Measurements from ENCODE around the gene SH3TC1. TPM values are rescaled to one million over a fixed set of nuclear protein-coding genes. Genes with fewer than 3 reads are reported as not detected.

SH3TC1 gene
- total RNA-seq, 1 donor from 2014 or later, result 1.2 TPM

- Histone ChIP-seq H3K27ac (ENCODE audit: low read depth, low read length) (no peak overlapping the region), H3K4me1 (ENCODE audit: insufficient read depth, low read length) (peaks cover 18% of the 10 kb centered on the region), H3K79me2 (ENCODE audit: insufficient read depth, low read length) (no peaks in the 10 kb centered on the region), H3K4me3 (ENCODE audit: insufficient read depth, low read depth, low read length) (no peak overlapping the region), H3K9ac (ENCODE audit: low read length) (no peak overlapping the region), H3K36me3 (ENCODE audit: insufficient read depth, low read length) (no peaks in the 10 kb centered on the region), H3K4me2 (ENCODE audit: low read length) (no peak overlapping the region), H3K9me3 (ENCODE audit: insufficient read depth, low read depth, low read length) (no peaks in the 10 kb centered on the region), H4K20me1 (ENCODE audit: insufficient read depth, low read length) (no peaks in the 10 kb centered on the region), H2AFZ (ENCODE audit: low read depth, low read length) (no peak overlapping the region), H3K27me3 (ENCODE audit: insufficient read depth, low read length) (peaks cover 16% of the 10 kb centered on the region)
- no peaks in the 10 kb centered on the region for H3K36me3 Mint-ChIP-seq (ENCODE audit: low read depth, unreplicated experiment)
- peaks cover 7% of the 10 kb centered on the region for H3K4me1 Mint-ChIP-seq (ENCODE audit: low read depth, unreplicated experiment)
- no peak overlapping the region for H3K27ac Mint-ChIP-seq (ENCODE audit: unreplicated experiment)
- FAIRE-seq (no peak), DNase-seq (ENCODE audit: low read depth) (no peak)
- TF ChIP-seq EZH2 (IDR thresholded peaks at IDR 0.05; ENCODE audit: insufficient read depth, low read length) (no peak), CTCF (IDR thresholded peaks at IDR 0.05; ENCODE audit: insufficient read depth, low read depth, low read length) (no peak)
- H3K4me3 Mint-ChIP-seq (ENCODE audit: unreplicated experiment), result no peak overlapping the region
- H3K9me3 Mint-ChIP-seq (ENCODE audit: unreplicated experiment), result no peaks in the 10 kb centered on the region
- peaks cover 33% of the 10 kb centered on the region for H3K27me3 Mint-ChIP-seq (ENCODE audit: low read depth, unreplicated experiment)
Observed at GRCh38 chr4:8266088-8266487, 67.0 kb downstream of the SH3TC1 start.

- peaks cover 7% of the 10 kb centered on the region for H3K4me1 Mint-ChIP-seq (ENCODE audit: low read depth, unreplicated experiment)
- DNase-seq (ENCODE audit: low read depth) (no peak), FAIRE-seq (no peak)
- no peak overlapping the region for H2AFZ ChIP-seq (ENCODE audit: low read depth, low read length)
- peaks cover 14% of the 10 kb centered on the region for H3K4me1 ChIP-seq (ENCODE audit: insufficient read depth, low read length)
- no peak overlapping the region for H3K27ac Mint-ChIP-seq (ENCODE audit: unreplicated experiment)
- H3K4me2 ChIP-seq (ENCODE audit: low read length), result no peak overlapping the region
- H3K36me3 Mint-ChIP-seq (ENCODE audit: low read depth, unreplicated experiment), result peaks cover 4% of the 10 kb centered on the region
- H3K4me3 Mint-ChIP-seq (ENCODE audit: unreplicated experiment), result peak overlapping the region; percentile 30
- H3K9me3 Mint-ChIP-seq (ENCODE audit: unreplicated experiment), result no peaks in the 10 kb centered on the region
- H3K9me3 ChIP-seq (ENCODE audit: insufficient read depth, low read depth, low read length), result no peaks in the 10 kb centered on the region
- no peak for TF ChIP-seq CTCF (IDR thresholded peaks at IDR 0.05; ENCODE audit: insufficient read depth, low read depth, low read length)
- TF ChIP-seq EZH2 (IDR thresholded peaks at IDR 0.05; ENCODE audit: insufficient read depth, low read length), result no peak
- peaks cover 21% of the 10 kb centered on the region for H3K27me3 ChIP-seq (ENCODE audit: insufficient read depth, low read length)
- H3K36me3 ChIP-seq (ENCODE audit: insufficient read depth, low read length), result no peaks in the 10 kb centered on the region
- H3K27ac ChIP-seq (ENCODE audit: low read depth, low read length), result no peak overlapping the region
- H3K79me2 ChIP-seq (ENCODE audit: insufficient read depth, low read length), result no peaks in the 10 kb centered on the region
- H3K4me3 ChIP-seq (ENCODE audit: insufficient read depth, low read depth, low read length), result no peak overlapping the region
- no peak overlapping the region for H3K9ac ChIP-seq (ENCODE audit: low read length)
- peaks cover 37% of the 10 kb centered on the region for H3K27me3 Mint-ChIP-seq (ENCODE audit: low read depth, unreplicated experiment)
- no peaks in the 10 kb centered on the region for H4K20me1 ChIP-seq (ENCODE audit: insufficient read depth, low read length)
Observed at GRCh38 chr4:8266508-8266907, 67.4 kb downstream of the SH3TC1 start.

- Histone ChIP-seq H3K9me3 (ENCODE audit: insufficient read depth, low read depth, low read length) (no peaks in the 10 kb centered on the region), H3K27ac (ENCODE audit: low read depth, low read length) (no peak overlapping the region), H3K9ac (ENCODE audit: low read length) (no peak overlapping the region), H3K36me3 (ENCODE audit: insufficient read depth, low read length) (no peaks in the 10 kb centered on the region), H3K27me3 (ENCODE audit: insufficient read depth, low read length) (peaks cover 22% of the 10 kb centered on the region), H3K4me2 (ENCODE audit: low read length) (no peak overlapping the region), H3K4me1 (ENCODE audit: insufficient read depth, low read length) (peaks cover 10% of the 10 kb centered on the region), H3K79me2 (ENCODE audit: insufficient read depth, low read length) (no peaks in the 10 kb centered on the region), H3K4me3 (ENCODE audit: insufficient read depth, low read depth, low read length) (no peak overlapping the region), H2AFZ (ENCODE audit: low read depth, low read length) (no peak overlapping the region), H4K20me1 (ENCODE audit: insufficient read depth, low read length) (no peaks in the 10 kb centered on the region)
- FAIRE-seq (no peak), DNase-seq (ENCODE audit: low read depth) (no peak)
- peaks cover 8% of the 10 kb centered on the region for H3K4me1 Mint-ChIP-seq (ENCODE audit: low read depth, unreplicated experiment)
- no peak overlapping the region for H3K27ac Mint-ChIP-seq (ENCODE audit: unreplicated experiment)
- peak; percentile 35 for TF ChIP-seq CTCF (IDR thresholded peaks at IDR 0.05; ENCODE audit: insufficient read depth, low read depth, low read length)
- no peak for TF ChIP-seq EZH2 (IDR thresholded peaks at IDR 0.05; ENCODE audit: insufficient read depth, low read length)
- H3K27me3 Mint-ChIP-seq (ENCODE audit: low read depth, unreplicated experiment), result peaks cover 40% of the 10 kb centered on the region
- no peaks in the 10 kb centered on the region for H3K9me3 Mint-ChIP-seq (ENCODE audit: unreplicated experiment)
- H3K36me3 Mint-ChIP-seq (ENCODE audit: low read depth, unreplicated experiment), result peaks cover 4% of the 10 kb centered on the region
- H3K4me3 Mint-ChIP-seq (ENCODE audit: unreplicated experiment), result peak overlapping the region; percentile 30
Observed at GRCh38 chr4:8267077-8267476, 68.0 kb downstream of the SH3TC1 start.
